ENCODE measurements around the gene CCNYL1. TPM values are rescaled to one million over a fixed set of nuclear protein-coding genes. Genes with fewer than 3 reads are reported as not detected.

Gene CCNYL1
- total and polyA plus RNA-seq, 2 donors from 2014 or later = 6.7 to 14.6 TPM

DNA sequence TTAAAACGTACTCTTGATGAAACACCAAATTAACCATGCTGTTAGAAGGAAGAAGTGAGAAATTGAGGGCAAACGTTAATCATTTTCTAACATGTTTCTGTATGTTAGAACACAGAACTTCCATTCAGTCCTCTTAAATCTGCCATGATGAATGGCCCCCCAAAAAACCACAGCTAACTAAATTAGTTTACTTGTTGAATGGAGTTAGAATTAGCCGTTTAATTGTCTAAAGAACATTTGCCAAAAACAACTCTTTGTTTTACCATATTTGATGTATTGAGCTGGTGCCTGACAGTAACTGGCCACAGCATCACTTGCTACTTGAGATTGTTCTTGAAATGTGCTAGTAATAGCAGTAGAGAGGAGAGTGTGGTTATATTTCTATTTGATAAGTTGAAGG is 12.7 kb downstream of the CCNYL1 start:
- DNase-seq (no peak), FAIRE-seq (no peak)
- Histone ChIP-seq H3K9ac (ENCODE audit: low read length in 3 of 3) (no peak overlapping the region), H3K27me3 (ENCODE audit: control insufficient read depth, insufficient read depth, low read length) (no peaks in the 10 kb centered on the region), H3K27ac (ENCODE audit: low read depth in 2 of 2, low read length in 2 of 2) (peak overlapping the region in 1 of 2 donors; percentile 57), H3K4me1 (ENCODE audit: control insufficient read depth in 2 of 3, insufficient read depth in 2 of 3, low read depth in 1 of 3, low read length in 3 of 3) (no peaks in the 10 kb centered on the region), H3K4me3 (ENCODE audit: low read length in 3 of 3) (no peak overlapping the region), H3K36me3 (ENCODE audit: control insufficient read depth in 2 of 3, insufficient read depth in 3 of 3, low read length in 3 of 3) (no peaks in the 10 kb centered on the region), H3K9me3 (ENCODE audit: control insufficient read depth in 2 of 3, insufficient read depth in 1 of 3, low read length in 3 of 3) (no peaks in the 10 kb centered on the region)
- TF ChIP-seq, protein P1, sequence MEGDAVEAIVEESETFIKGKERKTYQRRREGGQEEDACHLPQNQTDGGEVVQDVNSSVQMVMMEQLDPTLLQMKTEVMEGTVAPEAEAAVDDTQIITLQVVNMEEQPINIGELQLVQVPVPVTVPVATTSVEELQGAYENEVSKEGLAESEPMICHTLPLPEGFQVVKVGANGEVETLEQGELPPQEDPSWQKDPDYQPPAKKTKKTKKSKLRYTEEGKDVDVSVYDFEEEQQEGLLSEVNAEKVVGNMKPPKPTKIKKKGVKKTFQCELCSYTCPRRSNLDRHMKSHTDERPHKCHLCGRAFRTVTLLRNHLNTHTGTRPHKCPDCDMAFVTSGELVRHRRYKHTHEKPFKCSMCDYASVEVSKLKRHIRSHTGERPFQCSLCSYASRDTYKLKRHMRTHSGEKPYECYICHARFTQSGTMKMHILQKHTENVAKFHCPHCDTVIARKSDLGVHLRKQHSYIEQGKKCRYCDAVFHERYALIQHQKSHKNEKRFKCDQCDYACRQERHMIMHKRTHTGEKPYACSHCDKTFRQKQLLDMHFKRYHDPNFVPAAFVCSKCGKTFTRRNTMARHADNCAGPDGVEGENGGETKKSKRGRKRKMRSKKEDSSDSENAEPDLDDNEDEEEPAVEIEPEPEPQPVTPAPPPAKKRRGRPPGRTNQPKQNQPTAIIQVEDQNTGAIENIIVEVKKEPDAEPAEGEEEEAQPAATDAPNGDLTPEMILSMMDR (IDR thresholded peaks at IDR 0.05; ENCODE audit: borderline replicate concordance, extremely low read depth, insufficient read depth) = no peak
- intact Hi-C loops (cut with DNase I) = no loop called here

DNA sequence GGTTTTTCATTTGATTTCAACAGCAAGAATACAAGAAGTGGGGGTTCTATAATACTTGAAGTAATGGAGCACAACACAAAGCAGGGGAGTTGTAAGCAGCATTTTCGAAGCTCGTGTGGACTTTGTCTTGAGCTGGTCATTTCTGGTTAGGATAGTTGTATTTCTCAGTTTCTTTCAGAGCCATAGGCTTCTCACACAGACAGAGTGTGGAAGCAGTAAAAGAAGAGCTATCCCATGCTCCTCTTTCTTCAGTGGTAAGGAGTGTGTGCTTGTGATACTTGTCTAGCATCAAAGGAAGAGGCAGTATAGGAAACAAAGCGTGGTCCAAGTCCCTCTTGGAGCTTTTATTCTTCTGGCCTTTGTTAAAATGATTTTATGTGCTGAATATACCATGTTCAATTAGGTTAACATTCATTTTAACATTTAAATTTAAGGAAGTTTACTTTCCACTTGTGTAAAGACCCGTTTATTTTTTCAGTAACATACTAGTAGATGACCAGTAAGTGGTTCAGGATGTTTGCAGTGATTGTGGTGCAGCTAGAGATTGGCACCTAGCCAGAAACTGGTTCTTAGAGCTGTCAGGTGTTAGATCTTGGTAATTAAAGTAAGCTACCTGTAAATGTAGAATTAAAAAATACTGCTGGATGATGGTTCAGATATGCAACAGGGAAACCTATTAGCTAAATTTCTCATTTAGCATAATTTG is 14.6 kb downstream of the CCNYL1 start:
- FAIRE-seq = no peak
- Histone ChIP-seq H3K27ac (ENCODE audit: low read depth in 2 of 2, low read length in 2 of 2) (no peak overlapping the region), H3K4me3 (ENCODE audit: low read length in 3 of 3) (no peak overlapping the region), H3K27me3 (ENCODE audit: control insufficient read depth, insufficient read depth, low read length) (no peaks in the 10 kb centered on the region), H3K9ac (ENCODE audit: low read length in 3 of 3) (no peak overlapping the region), H3K4me1 (ENCODE audit: control insufficient read depth in 2 of 3, insufficient read depth in 2 of 3, low read depth in 1 of 3, low read length in 3 of 3) (no peaks in the 10 kb centered on the region), H3K36me3 (ENCODE audit: control insufficient read depth in 2 of 3, insufficient read depth in 3 of 3, low read length in 3 of 3) (no peaks in the 10 kb centered on the region), H3K9me3 (ENCODE audit: control insufficient read depth in 2 of 3, insufficient read depth in 1 of 3, low read length in 3 of 3) (no peaks in the 10 kb centered on the region)
- no peak for DNase-seq
- TF ChIP-seq, protein P1 (IDR thresholded peaks at IDR 0.05; ENCODE audit: borderline replicate concordance, extremely low read depth, insufficient read depth) = no peak
- intact Hi-C loops (cut with DNase I) = no loop called here

DNA sequence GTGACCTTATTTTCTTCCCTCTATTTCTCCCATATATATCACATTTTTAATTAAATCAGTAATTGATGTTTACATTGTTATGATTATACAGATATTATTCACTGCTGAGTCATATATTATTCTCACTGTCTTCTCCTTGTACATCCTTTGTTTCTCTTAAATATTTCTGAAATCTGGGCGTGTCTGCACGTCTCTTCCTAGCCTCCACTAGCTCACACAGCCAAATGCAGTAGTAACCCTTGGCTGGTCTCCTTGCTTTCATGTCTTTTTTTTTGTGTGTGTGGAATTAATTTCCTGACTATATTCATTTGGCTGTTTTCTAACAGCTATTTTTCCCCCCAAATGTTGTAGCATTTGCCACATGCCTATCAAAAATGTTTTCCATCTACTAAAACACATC is 15.8 kb downstream of the CCNYL1 start:
- no peaks in the 10 kb centered on the region for H3K4me1 ChIP-seq (ENCODE audit: control insufficient read depth in 2 of 3, insufficient read depth in 2 of 3, low read depth in 1 of 3, low read length in 3 of 3)
- intact Hi-C loops (cut with DNase I) = no loop called here
- no peak overlapping the region for H3K27ac ChIP-seq (ENCODE audit: low read depth in 2 of 2, low read length in 2 of 2)
- TF ChIP-seq, protein P1 (IDR thresholded peaks at IDR 0.05; ENCODE audit: borderline replicate concordance, extremely low read depth, insufficient read depth) = no peak
- FAIRE-seq (no peak), DNase-seq (no peak)
- no peak overlapping the region for H3K9ac ChIP-seq (ENCODE audit: low read length in 3 of 3)
- no peaks in the 10 kb centered on the region for H3K36me3 ChIP-seq (ENCODE audit: control insufficient read depth in 2 of 3, insufficient read depth in 3 of 3, low read length in 3 of 3)
- no peaks in the 10 kb centered on the region for H3K9me3 ChIP-seq (ENCODE audit: control insufficient read depth in 2 of 3, insufficient read depth in 1 of 3, low read length in 3 of 3)
- H3K4me3 ChIP-seq (ENCODE audit: low read length in 3 of 3) = no peak overlapping the region
- no peaks in the 10 kb centered on the region for H3K27me3 ChIP-seq (ENCODE audit: control insufficient read depth, insufficient read depth, low read length)
